ENCODE measurements around the gene GAREM1.

- TF ChIP-seq POLR2AphosphoS5 (IDR thresholded peaks at IDR 0.05; ENCODE audit: borderline replicate concordance, low read depth, low read length) = no peak
- TF ChIP-seq EZH2 (IDR thresholded peaks at IDR 0.05) = no peak
Observed at GRCh38 chr18:32287873-32288272, 182.8 kb downstream of the GAREM1 start.

All from SK-N-MC (cell line).